NCI-H446 treated with DMSO at 0.1 percent for 48 hours (cell line): Measurements from ENCODE around the gene ZFHX3.
"Not testable (repeated sequence)": the region's sequence is repeated elsewhere in the genome, so short reads cannot be mapped to it uniquely, and the experiment has no call there.

ENCODE experiments used
- DNase-seq: peaks from one replicate; lab custom pipeline; 2025; lab: John Stamatoyannopoulos, UW

ZFHX3 gene

DNA sequence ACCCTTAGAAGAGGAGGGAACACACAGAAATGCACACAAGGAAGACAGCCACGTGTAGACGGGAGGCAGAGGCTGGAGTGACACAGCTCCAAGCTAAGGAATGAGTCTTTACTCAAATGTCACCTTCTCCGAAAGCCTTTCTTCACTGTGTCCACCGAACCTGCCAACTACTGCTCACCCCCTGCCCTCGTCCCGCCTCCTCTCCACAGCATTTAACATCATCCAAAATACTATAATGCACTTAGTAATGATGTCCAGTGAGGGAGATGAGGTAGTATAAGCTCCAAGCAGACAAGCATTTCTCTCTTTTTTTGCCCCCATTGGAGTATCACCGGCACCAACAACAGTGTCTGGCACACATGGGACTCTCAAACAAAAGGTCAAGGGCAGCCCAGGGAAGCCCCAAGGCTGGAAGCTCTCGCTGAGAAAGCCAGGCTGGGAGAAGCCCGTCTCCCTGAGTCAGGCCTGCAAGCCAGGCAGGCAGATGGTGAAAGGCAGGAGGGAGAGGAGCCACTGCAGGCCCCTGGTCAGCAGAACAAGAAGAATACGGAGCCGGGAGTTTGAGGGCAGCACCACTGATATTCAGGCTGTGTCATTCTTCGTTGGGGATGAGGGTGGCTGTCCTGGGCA, 25.9 kb downstream of the ZFHX3 start:
- no peak for DNase-seq

DNA sequence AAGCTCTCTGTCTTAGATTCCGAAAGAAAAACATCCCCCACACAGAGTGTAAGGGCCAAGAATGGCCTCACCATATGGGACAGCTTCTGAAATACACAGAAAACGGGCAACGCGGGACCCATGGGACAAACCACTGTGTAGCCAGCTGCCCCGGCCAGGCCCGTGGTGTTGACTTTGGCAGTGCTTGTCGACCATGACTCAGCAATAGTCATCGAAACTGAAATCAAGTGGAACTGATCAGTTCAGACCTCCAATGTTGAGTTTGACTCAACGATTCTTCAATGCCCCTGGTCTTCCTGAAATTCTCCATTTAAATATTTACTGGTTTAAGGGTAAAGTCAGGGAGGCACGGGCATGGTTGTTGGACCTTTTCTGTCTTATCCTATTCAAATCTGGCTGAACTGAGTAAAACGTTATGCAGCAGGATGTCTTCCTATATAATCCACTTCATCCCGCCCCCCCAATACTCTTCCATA, 27.5 kb downstream of the ZFHX3 start:
- DNase-seq = peak; percentile 80

- DNase-seq = no peak
Measured at GRCh38 chr16:73019457-73020362, 28.2 kb downstream of the ZFHX3 start.

DNA sequence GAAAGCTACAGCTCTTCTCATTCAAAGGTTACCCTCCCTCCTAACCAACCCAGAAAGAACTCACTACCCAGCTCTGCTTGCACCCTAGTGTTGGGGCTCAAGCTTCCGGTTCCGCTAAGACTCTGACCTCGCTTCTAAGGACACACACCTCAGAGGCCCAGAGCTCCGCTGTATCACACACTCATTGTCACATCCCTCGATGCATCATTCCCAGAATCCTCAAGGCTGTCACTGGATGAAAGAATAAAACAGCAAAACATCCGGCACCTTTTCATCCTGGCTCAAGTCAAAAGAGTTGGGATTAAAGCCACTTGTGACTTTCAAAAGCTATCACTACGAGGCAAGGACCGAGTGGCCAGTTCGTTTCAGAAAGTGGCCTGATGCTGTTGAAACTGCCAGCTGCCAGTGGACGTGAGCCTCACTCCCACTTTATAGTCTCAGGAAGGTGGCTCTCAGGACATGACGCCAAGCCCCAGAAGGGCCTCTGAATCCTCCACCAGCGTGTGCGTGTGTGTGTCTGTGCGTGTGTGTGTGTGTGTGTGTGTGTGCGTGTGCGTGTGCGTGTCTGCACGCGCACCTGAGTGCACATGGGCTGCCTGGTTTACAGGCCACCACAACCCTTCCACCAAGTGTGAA, 29.0 kb downstream of the ZFHX3 start:
- no peak for DNase-seq

GRCh38 chr16:73017321-73017720, 30.6 kb downstream of the ZFHX3 start:
- no peak for DNase-seq

DNA sequence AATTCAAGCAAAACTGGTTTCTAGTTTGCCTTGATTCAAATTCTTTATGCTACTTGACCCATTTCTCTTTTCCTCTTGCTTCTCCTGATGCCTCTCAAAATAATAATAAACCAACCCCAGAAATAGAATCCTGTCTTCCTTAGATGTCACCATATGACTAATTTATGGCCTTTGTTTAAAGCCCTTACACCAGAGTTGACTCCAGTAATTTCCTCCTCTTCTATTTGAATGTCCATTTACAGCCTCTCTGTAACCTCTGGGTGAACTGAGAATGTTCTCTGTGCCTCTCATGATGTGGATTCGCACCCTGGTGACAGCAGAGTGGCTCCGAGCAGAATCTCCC, 31.5 kb downstream of the ZFHX3 start:
- DNase-seq = no peak

DNA sequence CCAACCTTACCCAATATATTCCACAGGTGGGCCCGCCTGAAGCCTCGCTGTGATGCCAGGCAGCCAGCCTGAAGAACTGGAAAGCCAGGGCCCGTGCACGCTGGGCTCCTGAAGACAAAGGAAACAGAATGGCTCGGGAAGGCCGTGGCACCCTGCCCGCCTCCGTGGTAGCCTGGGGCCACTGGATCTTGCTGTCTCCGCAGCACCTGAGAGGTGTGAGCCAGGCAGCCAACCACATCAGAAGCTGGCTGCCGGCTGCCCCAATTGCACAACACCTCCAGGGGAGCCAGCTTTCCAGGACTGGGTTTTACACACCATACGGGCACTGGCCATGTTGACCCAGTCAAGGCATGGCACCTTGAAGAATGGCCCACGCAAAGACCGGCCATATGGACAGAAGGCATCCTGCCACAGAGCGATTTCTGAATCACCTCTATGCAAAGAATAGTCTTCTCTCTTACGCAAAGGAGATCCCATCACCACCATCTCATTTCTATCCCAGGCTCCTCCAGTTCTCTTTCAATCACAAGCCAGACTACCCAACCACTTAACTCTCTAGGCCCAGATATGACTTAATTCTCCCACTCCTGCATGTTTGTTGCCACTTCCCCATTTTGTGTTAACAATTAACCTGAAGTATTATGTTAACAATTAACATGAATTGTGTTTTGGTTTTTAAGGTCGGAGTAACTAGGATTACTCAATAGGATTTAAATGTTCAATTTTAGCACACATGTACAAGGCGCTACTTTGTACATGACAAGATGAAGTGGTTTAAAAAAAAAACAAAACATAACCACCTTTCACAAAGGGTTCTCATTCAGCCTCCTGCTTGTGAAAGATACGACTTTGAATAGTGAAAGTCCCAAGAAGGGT, 32.1 kb downstream of the ZFHX3 start:
- no peak for DNase-seq

- DNase-seq = no peak
Measured at GRCh38 chr16:73014768-73015167, 33.2 kb downstream of the ZFHX3 start.

DNA sequence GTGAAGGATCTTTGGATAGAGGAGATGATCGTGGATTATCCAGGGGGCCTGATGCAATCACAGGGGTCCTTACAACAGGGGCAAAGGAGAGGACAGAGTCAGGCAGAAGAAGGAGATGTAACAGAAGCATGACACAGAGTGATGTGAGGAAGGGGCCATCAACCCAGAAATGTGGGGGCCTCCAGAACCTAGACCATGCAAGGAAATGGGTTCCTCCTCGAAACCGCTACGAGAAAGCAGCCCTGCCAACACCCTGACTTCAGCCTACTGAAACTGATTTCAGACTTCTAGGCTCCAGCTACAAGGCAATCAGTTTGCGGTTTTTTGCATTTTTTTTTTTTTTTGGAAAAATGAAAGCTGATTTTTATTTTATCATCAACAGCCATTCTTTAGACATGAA, 34.0 kb downstream of the ZFHX3 start:
- no peak for DNase-seq

GRCh38 chr16:73012341-73012740, 35.6 kb downstream of the ZFHX3 start:
- no peak for DNase-seq

DNA sequence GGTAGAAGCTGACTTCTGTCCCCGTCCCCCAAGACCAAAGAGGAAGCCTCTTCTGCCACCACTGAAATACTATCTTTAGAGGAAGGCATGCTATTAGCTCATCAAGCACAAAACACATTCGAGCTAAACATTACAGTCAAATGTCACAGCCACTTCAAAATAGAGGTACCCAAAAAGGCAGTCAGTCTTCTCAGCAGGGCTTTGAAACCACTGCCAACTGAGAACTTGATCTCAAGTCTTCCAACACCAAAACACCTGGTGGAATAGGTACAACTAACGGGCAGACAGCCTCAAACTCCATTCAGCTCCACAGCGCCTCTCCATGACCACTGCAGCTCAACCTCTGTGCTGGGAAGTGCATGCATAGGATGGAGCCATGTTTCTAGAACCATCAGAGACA, 36.0 kb downstream of the ZFHX3 start:
- no peak for DNase-seq

DNA sequence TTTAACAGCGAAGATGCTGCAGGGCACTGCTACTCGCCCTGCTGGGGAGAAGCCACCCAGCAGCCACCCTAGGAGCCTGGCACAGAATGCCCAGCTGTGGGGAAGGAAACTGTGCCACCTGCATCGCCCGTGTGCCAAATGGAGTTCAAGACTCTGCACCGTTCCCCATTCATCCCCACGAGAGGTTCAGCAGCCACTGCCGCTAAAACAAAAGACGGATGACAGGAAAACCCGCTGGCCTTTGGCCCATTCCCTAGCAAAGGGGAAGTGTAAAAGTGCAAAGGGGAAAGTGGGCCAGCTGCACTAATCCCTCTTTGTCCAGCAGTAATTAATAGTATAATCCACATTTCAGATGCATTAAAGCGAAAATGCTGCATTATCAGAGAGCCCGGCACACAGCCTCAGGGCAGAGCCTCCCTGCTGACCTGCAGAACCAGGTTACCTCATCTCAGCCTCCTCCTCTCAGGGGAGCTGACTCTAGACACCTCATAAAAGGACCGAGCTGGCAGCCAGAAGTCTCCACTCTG, 37.7 kb downstream of the ZFHX3 start:
- DNase-seq = no peak

GRCh38 chr16:73009710-73010109, 38.2 kb downstream of the ZFHX3 start:
- DNase-seq = not testable (repeated sequence)

- no peak for DNase-seq
Measured at GRCh38 chr16:73006026-73006425, 41.9 kb downstream of the ZFHX3 start.

DNA sequence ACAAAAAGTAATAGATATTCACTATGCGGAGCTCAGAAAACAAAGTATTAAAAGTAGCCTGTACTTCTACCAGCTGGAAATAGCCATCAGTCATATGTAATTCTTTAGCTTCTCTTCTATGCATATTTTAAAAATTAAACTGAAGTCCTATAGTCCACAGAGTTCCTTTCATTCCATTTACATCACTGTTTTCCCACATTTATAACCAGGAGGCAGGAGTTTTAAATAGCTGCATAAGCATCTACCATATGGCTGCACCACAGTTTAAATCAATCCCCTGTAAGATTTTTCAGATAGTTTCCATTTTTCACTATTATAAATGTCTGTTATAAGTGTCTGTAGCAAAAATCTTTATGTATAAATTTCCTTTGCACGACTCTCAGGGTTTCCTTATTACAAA, 45.1 kb downstream of the ZFHX3 start:
- no peak for DNase-seq

DNA sequence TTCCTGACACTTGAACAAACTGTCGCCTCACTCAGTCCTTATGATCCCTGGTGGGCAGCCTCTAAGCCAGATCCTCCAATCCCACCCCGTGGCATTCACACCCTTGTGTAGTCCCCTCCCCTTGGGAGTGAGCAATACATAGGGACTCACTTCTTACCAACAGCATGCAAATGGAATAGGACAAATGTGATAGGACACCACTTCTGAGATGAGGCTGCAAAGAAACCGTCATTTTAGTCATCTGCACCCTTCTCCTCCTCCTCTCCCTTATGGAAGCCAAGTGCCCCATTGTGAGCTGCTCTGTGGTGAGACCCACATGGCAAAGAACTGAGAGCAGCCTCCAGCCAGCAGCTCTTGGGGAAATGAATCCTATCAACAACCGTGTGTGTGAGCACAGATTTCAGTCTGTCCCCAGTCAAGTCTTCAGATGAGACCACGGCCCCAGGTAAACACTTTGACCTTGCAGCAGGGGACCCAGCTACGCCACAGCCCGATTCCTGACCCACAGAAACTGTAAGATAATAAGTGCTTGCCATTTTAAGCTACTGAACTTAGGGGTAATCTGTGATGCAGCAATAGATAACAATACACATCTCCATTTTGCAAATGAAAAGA, 46.9 kb downstream of the ZFHX3 start:
- DNase-seq = no peak

GRCh38 chr16:73000020-73000906, 47.7 kb downstream of the ZFHX3 start:
- no peak for DNase-seq

- no peak for DNase-seq
Measured at GRCh38 chr16:72999541-73000019, 48.3 kb downstream of the ZFHX3 start.

DNA sequence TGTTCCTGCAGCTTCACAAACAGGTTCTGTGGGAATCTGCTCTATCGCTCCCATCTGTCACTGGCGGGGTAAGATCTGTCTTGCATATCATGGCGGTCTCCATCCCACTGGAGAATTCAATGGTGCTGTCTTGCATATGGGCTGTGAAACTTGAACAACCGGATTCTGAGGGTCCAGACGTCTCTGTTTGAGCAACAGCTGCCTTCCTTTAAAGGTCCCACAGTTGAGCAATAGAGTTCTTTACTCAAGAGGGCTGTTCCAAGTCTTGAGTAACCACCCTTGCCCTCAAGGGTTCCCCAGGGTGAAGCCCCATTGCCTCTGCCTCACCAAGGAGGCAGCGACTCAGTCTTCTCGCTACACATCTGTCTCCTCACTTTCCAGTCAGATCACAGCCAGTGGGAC, 50.8 kb downstream of the ZFHX3 start:
- DNase-seq = no peak
